Measurements from ENCODE around the gene AGBL4.

AGBL4 gene

GRCh38 chr1:48670234-48671020, 1353.3 kb downstream of the AGBL4 start:
- Histone ChIP-seq H3K4me3 (ENCODE audit: low read depth, low read length) (no peak overlapping the region), H3K27ac (ENCODE audit: extremely low read depth, low read depth, low read length) (no peak overlapping the region), H3K36me3 (ENCODE audit: control insufficient read depth in 2 of 2, insufficient read depth in 1 of 2, low read length in 2 of 2) (no peaks in the 10 kb centered on the region), H3K4me1 (ENCODE audit: control insufficient read depth, insufficient read depth, low read length) (no peaks in the 10 kb centered on the region), H3K9me3 (ENCODE audit: control insufficient read depth, insufficient read depth, low read depth, low read length) (no peaks in the 10 kb centered on the region)
- POLR2A ChIA-PET, result no interaction called here
- peak; percentile 71 for TF ChIP-seq PRDM4 (tag by site-specific recombination; IDR thresholded peaks at IDR 0.05)
- TF ChIP-seq ZNF23 (tag by site-specific recombination; IDR thresholded peaks at IDR 0.05; ENCODE audit: borderline replicate concordance), result no peak
- CTCF ChIA-PET, result interaction anchor here (0.7 to 2.4 kb wide), 3 partner anchors 11 to 977 kb away, joined by 3 to 8 read pairs (median 3); no protein-coding TSS in a partner anchor

GRCh38 chr1:48668339-48668738, 1355.4 kb downstream of the AGBL4 start:
- Histone ChIP-seq H3K9me3 (ENCODE audit: control insufficient read depth, insufficient read depth, low read depth, low read length) (no peaks in the 10 kb centered on the region), H3K4me1 (ENCODE audit: control insufficient read depth, insufficient read depth, low read length) (no peaks in the 10 kb centered on the region), H3K4me3 (ENCODE audit: low read depth, low read length) (no peak overlapping the region), H3K27ac (ENCODE audit: extremely low read depth, low read depth, low read length) (no peak overlapping the region), H3K36me3 (ENCODE audit: control insufficient read depth in 2 of 2, insufficient read depth in 1 of 2, low read length in 2 of 2) (no peaks in the 10 kb centered on the region)
- TF ChIP-seq ZNF354C (tag by site-specific recombination; IDR thresholded peaks at IDR 0.05; ENCODE audit: borderline replicate concordance, low read depth) (no peak), ZNF561 (tag by site-specific recombination; IDR thresholded peaks at IDR 0.05; ENCODE audit: borderline replicate concordance) (no peak), OVOL3 (tag by site-specific recombination; IDR thresholded peaks at IDR 0.05) (no peak), ZFP3 (tag by site-specific recombination; IDR thresholded peaks at IDR 0.05; ENCODE audit: low read depth) (no peak), BCL11A (tag by site-specific recombination; IDR thresholded peaks at IDR 0.05; ENCODE audit: low read depth) (no peak), ZNF37A (tag by site-specific recombination; IDR thresholded peaks at IDR 0.05) (no peak)
- CTCF ChIA-PET, result interaction anchor here (0.6 to 2.0 kb wide), 2 partner anchors 9 to 64 kb away, joined by 3 to 7 read pairs; no protein-coding TSS in a partner anchor
- POLR2A ChIA-PET, result no interaction called here

- no peaks in the 10 kb centered on the region for H3K36me3 ChIP-seq (ENCODE audit: control insufficient read depth in 2 of 2, insufficient read depth in 1 of 2, low read length in 2 of 2)
- CTCF ChIA-PET, result interaction anchor here (0.6 to 2.0 kb wide), 2 partner anchors 9 to 64 kb away, joined by 3 to 7 read pairs; no protein-coding TSS in a partner anchor
- H3K27ac ChIP-seq (ENCODE audit: extremely low read depth, low read depth, low read length), result no peak overlapping the region
- H3K4me3 ChIP-seq (ENCODE audit: low read depth, low read length), result no peak overlapping the region
- no peak for TF ChIP-seq ZNF530 (tag by site-specific recombination; IDR thresholded peaks at IDR 0.05; ENCODE audit: low read depth)
- TF ChIP-seq ZBTB17 (tag by site-specific recombination; IDR thresholded peaks at IDR 0.05), result no peak
- TF ChIP-seq BCL11A (tag by site-specific recombination; IDR thresholded peaks at IDR 0.05; ENCODE audit: low read depth), result no peak
- no peak for TF ChIP-seq ZNF266 (tag by site-specific recombination; IDR thresholded peaks at IDR 0.05; ENCODE audit: low read depth)
- TF ChIP-seq ZNF549 (tag by site-specific recombination; IDR thresholded peaks at IDR 0.05), result no peak
- TF ChIP-seq ZNF2 (tag by site-specific recombination; IDR thresholded peaks at IDR 0.05), result no peak
- TF ChIP-seq IKZF3 (tag by site-specific recombination; IDR thresholded peaks at IDR 0.05), result no peak
- TF ChIP-seq ZSCAN4 (tag by site-specific recombination; IDR thresholded peaks at IDR 0.05), result no peak
- TF ChIP-seq SCRT1 (tag by site-specific recombination; IDR thresholded peaks at IDR 0.05; ENCODE audit: borderline replicate concordance), result no peak
- TF ChIP-seq MYNN (tag by site-specific recombination; IDR thresholded peaks at IDR 0.05; ENCODE audit: borderline replicate concordance), result no peak
- no peak for TF ChIP-seq ZNF184 (tag by site-specific recombination; IDR thresholded peaks at IDR 0.05)
- no peak for TF ChIP-seq ZNF664 (tag by site-specific recombination; IDR thresholded peaks at IDR 0.05)
- no peak for TF ChIP-seq ZNF280D (tag by site-specific recombination; IDR thresholded peaks at IDR 0.05)
- TF ChIP-seq ZNF692 (tag by site-specific recombination; IDR thresholded peaks at IDR 0.05), result no peak
- no peaks in the 10 kb centered on the region for H3K4me1 ChIP-seq (ENCODE audit: control insufficient read depth, insufficient read depth, low read length)
- POLR2A ChIA-PET, result no interaction called here
- no peaks in the 10 kb centered on the region for H3K9me3 ChIP-seq (ENCODE audit: control insufficient read depth, insufficient read depth, low read depth, low read length)
Measured at GRCh38 chr1:48667782-48668181, 1356.0 kb downstream of the AGBL4 start.

All from HEK293 (cell line).